K562 (cell line): ENCODE data around the gene AP5M1. TPM values are rescaled to one million over a fixed set of nuclear protein-coding genes. Genes with fewer than 3 reads are reported as not detected.
"Not testable (repeated sequence)": the region's sequence is repeated elsewhere in the genome, so short reads cannot be mapped to it uniquely, and the experiment has no call there.

Source experiments
- ATAC-seq: fragments of 200-7000 bp; cut with Tn5 transposase; 3 replicates; pipeline ENCODE4 v1.9.1; 2020; ENCODE audit warnings: moderate library complexity
- BruUV-seq: library from RNA; stranded (reverse); fragments of 400-500 nt; replicated peaks from 2 replicates; lab custom pipeline; 2021; lab: Mats Ljungman, UMichigan
- CTCF ChIA-PET: fragments of 300-600 bp; formaldehyde crosslinking; extraction: SDS; loops from one replicate; lab custom pipeline; 2021; ENCODE audit warnings: low intra/inter-chr PET ratio; lab: Yijun Ruan, JAX
- POLR2A ChIA-PET: fragments of 300-600, 350-650 bp; sonication (Branson Sonifier 250); formaldehyde crosslinking; extraction: SDS; loops from one replicate; lab custom pipeline; 2021; ENCODE audit warnings: antibody characterized with exemption, inconsistent platforms; lab: Yijun Ruan, JAX
- DNase-seq, 4 experiments: peaks; one replicate each; pipeline versions ENCODE4 v3.0.0 to v3.0.0-alpha.2; 2011 to 2018; ENCODE audit warnings: low spot score in 3 of 4, mixed read lengths in 3 of 4; ENCODE audit errors: extremely low read depth in 1 of 4
- FAIRE-seq: peaks from 2 replicates; lab custom pipeline; 2011; peaks lifted over from hg19 to GRCh38; lab: Jason Lieb, UNC
- H2AFZ ChIP-seq: 2 replicates; pipeline ENCODE4 v1.6.0; 2011; ENCODE audit warnings: low read depth, low read length, control low read depth, inconsistent platforms
- H3K27ac ChIP-seq: fragments of 200-600 bp; 3 replicates; pipeline ENCODE4 v1.8.0; 2011; ENCODE audit warnings: low read depth, mild to moderate bottlenecking, control low read depth, inconsistent platforms, low read length, moderate library complexity, mixed read lengths; ENCODE audit errors: extremely low read depth
- H3K27me3 ChIP-seq, 2 experiments: fragments of 300-600 bp in 1 of 2; 2 replicates in 1 of 2; 3 replicates in 1 of 2; pipeline versions ENCODE4 v1.6.0 to v1.8.0; 2011; ENCODE audit warnings: inconsistent platforms in 2 of 2, low read length in 2 of 2, mild to moderate bottlenecking in 1 of 2, mixed read lengths in 1 of 2, moderate library complexity in 1 of 2; ENCODE audit not compliant: control insufficient read depth in 2 of 2, insufficient read depth in 2 of 2
- H3K36me3 ChIP-seq: fragments of 300-600 bp; 3 replicates; pipeline ENCODE4 v1.8.0; 2011; ENCODE audit warnings: mild to moderate bottlenecking, low read length, inconsistent platforms; ENCODE audit not compliant: control insufficient read depth, insufficient read depth
- H3K4me1 ChIP-seq, 2 experiments: fragments of 200-600 bp in 1 of 2; replicated peaks in 1 of 2; 2 replicates in 1 of 2; 3 replicates in 1 of 2; pipeline versions ENCODE4 v1.5.1 to v1.8.0; 2011; ENCODE audit warnings: inconsistent platforms in 2 of 2, low read length in 2 of 2, mild to moderate bottlenecking in 1 of 2, mixed read lengths in 1 of 2, moderate library complexity in 1 of 2; ENCODE audit not compliant: control insufficient read depth in 2 of 2, insufficient read depth in 2 of 2
- H3K4me2 ChIP-seq: 2 replicates; pipeline ENCODE4 v1.6.1; 2011; ENCODE audit warnings: low read length, control low read depth, inconsistent platforms, mixed read lengths; ENCODE audit not compliant: insufficient read depth
- H3K4me3 ChIP-seq: fragments of 200-600 bp; sonication (generic), shearing (Covaris generic); 2 replicates; pipeline ENCODE4 v1.5.1; 2016; ENCODE audit warnings: control low read depth, inconsistent platforms
- H3K79me2 ChIP-seq: fragments of 200-600 bp; 3 replicates; pipeline ENCODE4 v1.8.0; 2011; ENCODE audit warnings: low read length, inconsistent platforms; ENCODE audit not compliant: control insufficient read depth, insufficient read depth
- H3K9ac ChIP-seq, 2 experiments: 2 replicates each; pipeline versions ENCODE4 v1.6.0 to v1.6.1; 2011; ENCODE audit warnings: low read depth in 2 of 2, low read length in 2 of 2, control low read depth in 1 of 2, inconsistent platforms in 1 of 2, mild to moderate bottlenecking in 1 of 2, mixed read lengths in 1 of 2; ENCODE audit not compliant: insufficient read depth in 1 of 2
- H3K9me1 ChIP-seq: one replicate; pipeline ENCODE4 v1.6.0; 2011; ENCODE audit warnings: inconsistent platforms, mild to moderate bottlenecking, low read length, moderate library complexity; ENCODE audit not compliant: control insufficient read depth, insufficient read depth
- H3K9me3 ChIP-seq: replicated peaks from 2 replicates; pipeline ENCODE4 v1.5.1; 2011; ENCODE audit warnings: low read depth, low read length, inconsistent platforms; ENCODE audit not compliant: control insufficient read depth, insufficient read depth
- H4K20me1 ChIP-seq: replicated peaks from 2 replicates; pipeline ENCODE4 v1.6.1; 2011; ENCODE audit warnings: low read length, inconsistent platforms, mixed read lengths; ENCODE audit not compliant: control insufficient read depth, insufficient read depth
- L3MBTL2 ChIP-seq: fragments of 450-650 bp; IDR thresholded peaks from 2 replicates; pipeline ENCODE4 v1.6.1; 2016; ENCODE audit warnings: mild to moderate bottlenecking, moderate library complexity
- POLR2A ChIP-seq: fragments of 450-650 bp; conservative IDR thresholded peaks from 2 replicates; pipeline ENCODE4 v1.6.1; 2016
- POLR2G ChIP-seq: fragments of 200-400 bp; formaldehyde crosslinking; IDR thresholded peaks from 2 replicates; pipeline ENCODE4 v1.6.1; 2017; ENCODE audit warnings: low read depth, mild to moderate bottlenecking, antibody characterized with exemption, low read length, moderate library complexity
- RBFOX2 ChIP-seq: fragments of 200-400 bp; formaldehyde crosslinking; IDR thresholded peaks from 2 replicates; pipeline ENCODE4 v1.6.1; 2017; ENCODE audit warnings: low read depth, mild to moderate bottlenecking, low read length, moderate library complexity
- YY1 ChIP-seq, 3 experiments: IDR thresholded peaks; 2 replicates each; pipeline ENCODE4 v1.6.1; 2011; ENCODE audit warnings: low read length in 2 of 3, mild to moderate bottlenecking in 2 of 3, moderate library complexity in 2 of 3, borderline replicate concordance in 1 of 3, control low read depth in 1 of 3, low read depth in 1 of 3; ENCODE audit not compliant: insufficient read depth in 3 of 3, insufficient replicate concordance in 2 of 3, control insufficient read depth in 1 of 3, insufficient read length in 1 of 3; ENCODE audit errors: extremely low read depth in 1 of 3
- WGBS: fragments of 100-300 bp; shearing (Covaris generic); methylation state at CpG from one replicate; pipeline ENCODE4 v1.1.6; 2016; ENCODE audit warnings: low coverage, mixed read lengths; ENCODE audit not compliant: insufficient coverage; ENCODE audit errors: missing lambda C conversion rate; 5-methylcytosine and 5-hydroxymethylcytosine counted together
- in situ Hi-C: fragments of 300-500 bp; cut with MboI; formaldehyde crosslinking; loops from 4 replicates; pipeline ENCODE4 v1.15.0; 2018; ENCODE audit warnings: inconsistent platforms, mixed read lengths
- intact Hi-C: fragments of 100-400 bp; cut with micrococcal nuclease; formaldehyde crosslinking; loops from 2 replicates; pipeline ENCODE4 v1.14.2; 2022
- polyA plus RNA-seq, 8 experiments: library from polyadenylated mRNA; depleted of rRNA in 4 of 8; stranded (reverse) in 5 of 8; unstranded in 3 of 8; fragments of >200 nt; fragmentation: Nextera tagmentation in 2 of 8; fragmentation: Illumina TruSeq in 1 of 8; extraction: Ambion mirVana in 2 of 8; extraction: Trizol in 1 of 8; gene quantifications; 2 replicates each; pipeline versions ENCODE4 v1.2.1 to v1.2.3, GENCODE V29; 2011 to 2014; ENCODE audit warnings: inconsistent platforms in 1 of 8, missing spikeins in 1 of 8
- total RNA-seq, 7 experiments: library from RNA; depleted of rRNA in 6 of 7; stranded (reverse); fragments of >200 nt in 6 of 7; fragmentation: Illumina TruSeq in 2 of 7; extraction: Trizol in 2 of 7; gene quantifications; 2 replicates each; pipeline versions ENCODE4 v1.2.1 to v1.2.3, GENCODE V29; 2011 to 2021; ENCODE audit warnings: low replicate concordance in 1 of 7

The AP5M1 gene
- total and polyA plus RNA-seq, 9 of the 15 experiments (the other 6 are each of a cell fraction or from before 2014, with no cell fraction given), result 16.1 to 51.7 (median 30.9) TPM

GRCh38 chr14:57333726-57334125 is 65.0 kb downstream of the AP5M1 start:
- H3K27me3 ChIP-seq, H3K9me3 ChIP-seq, H3K4me2 ChIP-seq, intact Hi-C loops, H3K4me1 ChIP-seq, H3K36me3 ChIP-seq, H3K9ac ChIP-seq, DNase-seq, H3K9me1 ChIP-seq, ATAC-seq, H3K27ac ChIP-seq, BruUV-seq, CTCF ChIA-PET, H4K20me1 ChIP-seq, H2AFZ ChIP-seq, H3K79me2 ChIP-seq, in situ Hi-C loops, FAIRE-seq, H3K4me3 ChIP-seq, POLR2A ChIA-PET: not testable (repeated sequence)
- no CpG with 5 or more reads among the region's 31 CpGs for WGBS

GRCh38 chr14:57343545-57344297 is 75.0 kb downstream of the AP5M1 start:
- H3K4me3 ChIP-seq, result peak overlapping the region; percentile 18
- H3K4me1 ChIP-seq, ATAC-seq, H3K79me2 ChIP-seq, H3K9ac ChIP-seq, H3K27ac ChIP-seq, H4K20me1 ChIP-seq, CTCF ChIA-PET, H3K36me3 ChIP-seq, H3K27me3 ChIP-seq, FAIRE-seq, in situ Hi-C loops, intact Hi-C loops, H3K9me3 ChIP-seq, H3K9me1 ChIP-seq: not testable (repeated sequence)
- TSS peak; percentile 55 for BruUV-seq
- H2AFZ ChIP-seq, result peak overlapping the region; percentile 63
- POLR2A ChIA-PET, result interaction anchor here (0.6 to 0.7 kb wide), 2 partner anchors 25 to 30 kb away, joined by 3 to 4 read pairs; no protein-coding TSS in a partner anchor
- H3K4me2 ChIP-seq, result 0 out of 2 replicates have a peak overlapping the region, but pooled peaks have one; percentile 11
- TF ChIP-seq L3MBTL2 (peak; percentile 24; the same call in 1 of the 2 replicates), POLR2A (0 out of 2 replicates have a peak, but pooled peaks have one; percentile 33), POLR2G (peak; percentile 47; the same call in 1 of the 2 replicates), RBFOX2 (peak; percentile 46; the same call in 1 of the 2 replicates), YY1 (IDR thresholded peaks at IDR 0.05; ENCODE audit: borderline replicate concordance in 1 of 3, control insufficient read depth in 1 of 3, extremely low read depth in 1 of 3, insufficient read depth in 3 of 3, insufficient read length in 1 of 3, insufficient replicate concordance in 2 of 3, low read depth in 1 of 3, low read length in 2 of 3) (peak in 1 of 3 experiments; percentile 79)
- peak in 1 of 4 experiments; percentile 20 for DNase-seq
- WGBS, result 13% methylated on average over 12 of the region's 34 CpGs
